Keratinocyte (primary cell): ENCODE data around the gene TRNAU1AP. TPM values are rescaled to one million over a fixed set of nuclear protein-coding genes. Genes with fewer than 3 reads are reported as not detected.
A peak's percentile ranks its signal among the peaks of the same experiment; 100 is the strongest.

Source experiments
- DNase-seq: peaks from one replicate; pipeline ENCODE4 v3.0.0-alpha.2; 2011; ENCODE audit warnings: low read depth, missing footprints, low spot score
- FAIRE-seq: peaks from 2 replicates; lab custom pipeline; 2011; peaks lifted over from hg19 to GRCh38; lab: Jason Lieb, UNC
- H2AFZ ChIP-seq: 2 replicates; pipeline ENCODE4 v1.6.0; 2012; ENCODE audit warnings: low read length, control low read depth, inconsistent platforms; ENCODE audit not compliant: control insufficient read depth
- H3K27ac ChIP-seq: 2 replicates; pipeline ENCODE4 v1.5.1; 2011; ENCODE audit warnings: low read length; ENCODE audit not compliant: control insufficient read depth, insufficient read depth
- H3K27me3 ChIP-seq: 3 replicates; pipeline ENCODE4 v1.6.0; 2011; ENCODE audit warnings: low read length; ENCODE audit not compliant: control insufficient read depth, insufficient read depth; ENCODE audit errors: extremely low read depth
- H3K36me3 ChIP-seq, 2 experiments: 2 replicates in 1 of 2; 3 replicates in 1 of 2; pipeline ENCODE4 v1.5.1; 2011; ENCODE audit warnings: low read length in 2 of 2, mild to moderate bottlenecking in 1 of 2; ENCODE audit not compliant: control insufficient read depth in 2 of 2, insufficient read depth in 2 of 2; ENCODE audit errors: extremely low read depth in 1 of 2
- H3K4me1 ChIP-seq: 3 replicates; pipeline ENCODE4 v1.5.1; 2011; ENCODE audit warnings: low read length; ENCODE audit not compliant: control insufficient read depth, insufficient read depth; ENCODE audit errors: extremely low read depth
- H3K4me2 ChIP-seq: 3 replicates; pipeline ENCODE4 v1.6.0; 2011; ENCODE audit warnings: low read depth, low read length; ENCODE audit not compliant: control insufficient read depth, insufficient read depth; ENCODE audit errors: extremely low read depth
- H3K4me3 ChIP-seq, 3 experiments: fragments of 200-600 bp in 1 of 3; sonication (generic) in 1 of 3; 2 replicates in 2 of 3; 3 replicates in 1 of 3; pipeline ENCODE4 v1.5.1; 2011 to 2016; ENCODE audit warnings: low read length in 3 of 3, mild to moderate bottlenecking in 3 of 3, control low read depth in 2 of 3, inconsistent platforms in 1 of 3, low read depth in 1 of 3, mixed read lengths in 1 of 3, mixed run types in 1 of 3, moderate library complexity in 1 of 3; ENCODE audit not compliant: control insufficient read depth in 2 of 3, insufficient read depth in 2 of 3; ENCODE audit errors: extremely low read depth in 1 of 3
- H3K79me2 ChIP-seq: 2 replicates; pipeline ENCODE4 v1.6.0; 2012; ENCODE audit warnings: low read length; ENCODE audit not compliant: control insufficient read depth, insufficient read depth
- H3K9ac ChIP-seq: 3 replicates; pipeline ENCODE4 v1.6.0; 2011; ENCODE audit warnings: low read length; ENCODE audit not compliant: control insufficient read depth, insufficient read depth; ENCODE audit errors: extremely low read depth
- H3K9me1 ChIP-seq: 3 replicates; pipeline ENCODE4 v1.6.0; 2011; ENCODE audit warnings: low read length; ENCODE audit not compliant: control insufficient read depth, insufficient read depth; ENCODE audit errors: extremely low read depth
- H3K9me3 ChIP-seq: 2 replicates; pipeline ENCODE4 v1.5.1; 2012; ENCODE audit warnings: low read depth, low read length; ENCODE audit not compliant: control insufficient read depth
- H4K20me1 ChIP-seq: 3 replicates; pipeline ENCODE4 v1.6.0; 2011; ENCODE audit warnings: low read length; ENCODE audit not compliant: control insufficient read depth, insufficient read depth; ENCODE audit errors: extremely low read depth
- CTCF ChIP-seq, 3 experiments: IDR thresholded peaks in 1 of 3; conservative IDR thresholded peaks in 1 of 3; optimal IDR thresholded peaks in 1 of 3; 2 replicates in 2 of 3; 3 replicates in 1 of 3; pipeline versions ENCODE3 to v1.5.1; 2011; ENCODE audit warnings: low read length in 3 of 3, mild to moderate bottlenecking in 3 of 3, moderate library complexity in 2 of 3, control low read depth in 1 of 3, inconsistent platforms in 1 of 3; ENCODE audit not compliant: insufficient read depth in 2 of 3; ENCODE audit errors: extremely low read depth in 1 of 3
- EZH2 ChIP-seq: IDR thresholded peaks from one replicate; pipeline ENCODE4 v1.6.1; 2012; ENCODE audit warnings: inconsistent platforms, mild to moderate bottlenecking, low read length, moderate library complexity
- dilution Hi-C: fragments of 300-500 bp; cut with MboI; formaldehyde crosslinking; loops from one replicate; pipeline ENCODE4 v1.7.0; 2020; ENCODE audit warnings: low sequenced_read_pairs; ENCODE audit not compliant: extremely low pct_ligation_motif_present
- polyA plus RNA-seq, 5 experiments: library from polyadenylated mRNA; depleted of rRNA in 3 of 5; stranded (reverse) in 3 of 5; stranded (forward) in 1 of 5; unstranded in 1 of 5; fragments of >200 nt; gene quantifications; 1 replicate in 1 of 5; 2 replicates in 3 of 5; 3 replicates in 1 of 5; pipeline versions ENCODE4 v1.2.1 to v1.2.3, GENCODE V29; 2011 to 2012; ENCODE audit warnings: missing spikeins in 2 of 5, low read depth in 1 of 5, low replicate concordance in 1 of 5

Gene TRNAU1AP
- polyA plus RNA-seq, 1 donor (not counting 4 experiments of a cell fraction or from before 2014, with no cell fraction given), result 43.5 TPM

DNA sequence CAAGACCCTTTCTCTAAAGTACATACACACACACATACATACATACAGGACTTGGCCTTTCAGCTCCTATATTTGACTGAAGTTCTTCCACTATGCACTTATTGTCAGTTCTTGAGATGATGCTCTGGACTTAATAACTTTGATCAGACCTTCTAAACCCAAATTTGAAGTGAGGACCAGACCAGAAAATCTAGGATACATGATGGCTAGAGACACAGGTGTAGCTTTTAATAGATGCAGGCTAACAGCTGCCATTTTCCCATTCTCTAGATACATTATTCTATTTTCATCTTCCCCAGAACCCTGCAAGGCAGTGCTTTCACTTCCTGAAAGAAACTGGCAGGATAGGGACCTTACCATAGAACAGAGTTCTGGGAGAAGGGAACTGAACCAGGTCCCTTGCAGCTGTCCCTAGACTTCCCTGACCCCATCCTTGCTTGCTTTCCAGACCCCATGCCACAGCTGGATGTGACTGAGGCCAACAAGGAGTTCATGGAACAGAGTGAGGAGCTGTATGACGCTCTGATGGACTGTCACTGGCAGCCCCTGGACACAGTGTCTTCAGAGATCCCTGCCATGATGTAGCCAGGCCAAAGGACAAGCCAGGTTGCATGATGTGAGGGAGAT lies 24.3 kb downstream of the TRNAU1AP start:
- Histone ChIP-seq H3K9ac (no peak overlapping the region), H3K36me3 (peaks cover 21 to 32% of the 10 kb centered on the region in 2 experiments), H3K79me2 (peaks cover 29% of the 10 kb centered on the region), H4K20me1 (peaks cover 27% of the 10 kb centered on the region), H2AFZ (no peak overlapping the region), H3K27me3 (no peaks in the 10 kb centered on the region), H3K4me1 (peaks cover 26% of the 10 kb centered on the region), H3K4me3 (no peak overlapping the region), H3K9me1 (peaks cover 5% of the 10 kb centered on the region), H3K4me2 (no peak overlapping the region), H3K27ac (no peak overlapping the region), H3K9me3 (no peaks in the 10 kb centered on the region)
- dilution Hi-C loops, result no loop called here
- DNase-seq (peak; percentile 38), FAIRE-seq (no peak)
- no peak for TF ChIP-seq EZH2
- TF ChIP-seq CTCF (optimal IDR thresholded peaks at IDR 0.05 in 1 of 3, IDR thresholded peaks at IDR 0.05 in 1 of 3, conservative IDR thresholded peaks at IDR 0.05 in 1 of 3; ENCODE audit: extremely low read depth in 1 of 3, insufficient read depth in 2 of 3, low read length in 3 of 3), result no peak

GRCh38 chr1:28577738-28578536 lies 25.1 kb downstream of the TRNAU1AP start:
- dilution Hi-C loops, result no loop called here
- H3K9ac ChIP-seq, result no peak overlapping the region
- H3K36me3 ChIP-seq, result peaks cover 21 to 32% of the 10 kb centered on the region in 2 experiments
- H3K79me2 ChIP-seq, result peaks cover 29% of the 10 kb centered on the region
- peaks cover 29% of the 10 kb centered on the region for H3K4me1 ChIP-seq
- no peak overlapping the region for H3K4me3 ChIP-seq
- no peak for TF ChIP-seq EZH2
- TF ChIP-seq CTCF (optimal IDR thresholded peaks at IDR 0.05 in 1 of 3, IDR thresholded peaks at IDR 0.05 in 1 of 3, conservative IDR thresholded peaks at IDR 0.05 in 1 of 3; ENCODE audit: extremely low read depth in 1 of 3, insufficient read depth in 2 of 3, low read length in 3 of 3), result no peak
- H3K9me3 ChIP-seq, result no peaks in the 10 kb centered on the region
- FAIRE-seq (no peak), DNase-seq (peak; percentile 53)
- H3K27me3 ChIP-seq, result no peaks in the 10 kb centered on the region
- H3K4me2 ChIP-seq, result no peak overlapping the region
- H3K27ac ChIP-seq, result no peak overlapping the region
- peaks cover 5% of the 10 kb centered on the region for H3K9me1 ChIP-seq
- peaks cover 27% of the 10 kb centered on the region for H4K20me1 ChIP-seq
- H2AFZ ChIP-seq, result no peak overlapping the region
